Activated CD8-positive, alpha-beta memory T cell treated with anti-CD3 and anti-CD28 coated beads, Interleukin-2, amount 50 U/mL, for 1 hour (primary cell): ENCODE results near the gene CYP2J2.
"Not testable (repeated sequence)": the region's sequence is repeated elsewhere in the genome, so short reads cannot be mapped to it uniquely, and the experiment has no call there.

Experiments
- DNase-seq: peaks from one replicate; pipeline ENCODE4 v3.0.0-alpha.2; 2020; ENCODE audit errors: extremely low read depth

CYP2J2 gene

DNA sequence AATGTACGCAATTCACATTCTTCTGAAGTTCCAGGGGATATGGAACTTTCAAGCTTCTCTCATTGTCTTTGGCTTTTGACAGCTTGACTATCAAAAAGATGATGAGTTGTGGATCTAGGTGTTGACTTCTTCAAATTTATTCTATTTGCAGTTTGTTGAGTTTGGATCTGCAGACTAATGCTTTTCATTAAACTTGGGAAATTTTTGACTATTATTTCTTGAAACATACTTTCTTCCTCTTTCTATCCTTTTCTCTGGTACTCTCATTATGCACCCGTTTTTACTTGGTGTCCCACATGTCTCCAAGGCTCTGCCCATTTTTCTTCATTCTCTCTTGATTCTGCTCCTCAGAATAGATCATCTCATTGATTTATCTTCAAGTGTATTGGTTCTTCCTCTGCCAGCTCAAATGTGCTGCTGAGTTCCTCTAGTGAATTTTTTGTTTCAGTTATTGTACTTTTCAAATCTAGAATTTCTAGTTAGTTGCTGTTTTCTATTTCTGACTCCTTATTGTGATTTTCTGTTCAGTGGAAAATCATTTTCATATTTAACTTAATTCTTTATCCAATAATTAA is 49.4 kb downstream of the CYP2J2 start:
- DNase-seq, result no peak

- DNase-seq, result no peak
Measured at GRCh38 chr1:59871746-59872145, 54.8 kb downstream of the CYP2J2 start.

DNA sequence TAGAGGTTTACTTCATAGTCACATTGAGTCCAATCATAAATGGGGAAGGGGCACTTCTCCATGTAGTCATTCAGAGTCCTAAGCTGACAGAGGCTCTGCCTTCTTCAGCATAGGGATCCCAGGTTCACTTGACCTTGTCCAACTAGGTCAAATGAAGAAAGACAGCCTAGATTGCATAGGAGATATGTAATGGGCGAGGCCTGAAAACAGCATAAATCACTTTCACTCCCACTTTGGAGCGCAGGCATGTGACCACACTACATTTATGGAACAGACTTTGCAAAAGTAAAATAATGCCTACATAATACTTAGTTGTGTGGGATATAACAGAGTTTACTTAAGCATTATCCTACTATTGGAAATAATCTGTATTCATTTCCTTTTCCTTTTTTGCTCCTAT is 60.1 kb downstream of the CYP2J2 start:
- DNase-seq, result no peak

- DNase-seq, result no peak
Measured at GRCh38 chr1:59857679-59858354, 68.8 kb downstream of the CYP2J2 start.

DNA sequence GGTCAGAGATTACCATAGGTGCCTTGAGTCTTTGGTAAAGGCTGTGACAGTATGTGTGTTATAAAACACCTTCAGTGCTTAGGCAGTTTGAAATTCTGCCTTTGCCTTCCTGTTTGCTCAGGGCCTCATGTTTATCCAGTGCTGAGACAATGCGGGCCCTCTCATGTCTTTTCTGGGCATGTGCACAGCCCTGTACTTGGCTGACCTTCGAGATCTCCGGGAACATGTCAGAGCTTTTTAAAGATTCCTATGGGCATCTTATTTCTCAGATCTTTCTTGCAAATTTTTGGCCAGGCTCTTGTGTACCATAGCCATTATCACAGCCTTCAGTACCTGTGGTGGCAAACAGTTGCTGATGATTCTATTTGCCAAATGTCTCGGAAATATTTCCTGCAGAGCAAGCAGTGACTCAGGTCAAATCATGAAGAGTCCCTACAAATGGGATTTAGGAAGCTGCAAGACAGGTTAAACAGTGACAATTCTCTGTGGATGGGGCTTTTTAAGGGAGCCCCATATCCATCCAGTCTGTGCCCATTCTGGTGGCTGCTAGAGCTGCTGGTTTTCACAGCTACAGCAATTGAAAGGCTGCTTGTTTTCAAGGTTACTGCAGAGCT is 69.7 kb downstream of the CYP2J2 start:
- DNase-seq, result no peak

DNA sequence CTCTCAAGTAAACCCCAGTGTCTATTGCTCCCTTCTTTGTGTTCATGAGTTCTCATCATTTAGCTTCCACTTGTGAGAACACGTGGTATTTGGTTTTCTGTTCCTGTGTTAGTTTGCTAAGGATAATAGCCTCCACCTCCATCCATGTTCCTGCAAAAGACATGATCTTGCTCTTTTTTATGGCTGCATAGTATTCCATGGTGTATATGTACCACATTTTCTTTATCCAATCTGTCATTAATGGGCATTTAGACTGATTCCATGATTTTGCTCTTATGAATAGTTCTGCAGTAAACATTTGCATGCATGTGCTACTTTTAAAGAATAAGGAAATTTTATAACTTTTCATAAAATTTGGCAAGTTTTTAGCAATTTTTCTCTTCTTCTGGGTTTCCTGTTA is 71.3 kb downstream of the CYP2J2 start:
- DNase-seq, result not testable (repeated sequence)

DNA sequence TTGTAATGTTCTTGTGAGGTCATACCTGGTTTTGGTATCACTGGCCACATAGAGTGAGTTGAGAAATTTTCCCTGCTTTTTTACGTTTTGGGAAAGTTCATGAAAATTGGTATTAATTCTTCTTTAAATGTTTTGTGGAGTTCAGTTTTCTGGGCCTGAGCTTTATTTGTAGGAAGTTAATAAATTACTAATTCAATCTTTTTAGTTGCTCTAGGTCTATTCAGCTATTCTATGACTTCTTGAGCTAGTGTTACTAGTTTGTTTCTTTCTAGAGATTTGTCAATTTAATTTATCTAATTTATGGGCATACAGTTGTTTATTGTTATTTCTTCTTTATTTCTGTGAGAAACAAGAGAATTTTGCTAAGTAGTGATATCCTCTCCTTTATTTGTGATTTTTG is 74.5 kb downstream of the CYP2J2 start:
- DNase-seq, result no peak

DNA sequence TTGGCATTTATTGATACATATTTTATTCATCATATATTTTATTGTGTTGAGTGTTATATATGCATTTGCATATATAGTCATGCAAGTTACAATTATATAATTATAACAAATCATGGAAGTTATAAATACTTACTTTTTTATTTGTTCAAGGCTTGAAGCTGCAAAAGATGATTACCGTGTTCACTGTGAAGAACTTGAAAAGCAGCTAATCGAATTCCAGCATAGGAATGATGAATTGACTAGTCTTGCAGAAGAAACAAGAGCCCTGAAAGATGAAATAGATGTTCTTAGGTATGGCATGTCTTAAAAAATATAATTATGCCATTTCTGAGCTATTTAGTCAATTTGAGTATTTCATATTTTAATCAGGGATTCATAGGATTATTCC is 79.7 kb downstream of the CYP2J2 start:
- DNase-seq, result no peak

GRCh38 chr1:59846209-59846894 is 80.2 kb downstream of the CYP2J2 start:
- no peak for DNase-seq

DNA sequence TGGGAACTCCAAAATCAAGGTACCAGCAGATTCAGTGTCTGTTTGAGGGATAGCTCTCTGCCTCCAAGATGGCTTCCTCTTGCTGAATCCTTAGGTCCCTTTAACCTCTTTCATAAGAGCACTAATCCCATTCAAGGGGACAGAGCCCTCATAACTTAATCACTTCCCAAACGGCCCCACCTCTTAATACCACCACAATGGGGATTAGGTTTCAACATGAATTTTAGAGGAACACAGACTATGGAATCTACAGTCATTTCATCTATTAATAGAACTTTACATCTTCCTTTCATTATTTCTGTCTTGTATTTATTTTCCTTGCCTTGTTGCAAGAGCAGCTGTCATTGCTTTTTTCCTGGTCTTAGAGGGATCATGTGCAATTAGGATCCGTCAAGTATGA is 81.5 kb downstream of the CYP2J2 start:
- no peak for DNase-seq
